ENCODE data around the gene PEX26. TPM values are rescaled to one million over a fixed set of nuclear protein-coding genes. Genes with fewer than 3 reads are reported as not detected.

Gene PEX26
- total and polyA plus RNA-seq, 2 of the 13 experiments (the other 11 are each of a cell fraction or from before 2014, with no cell fraction given) = 10.6 to 25.1 TPM

DNA sequence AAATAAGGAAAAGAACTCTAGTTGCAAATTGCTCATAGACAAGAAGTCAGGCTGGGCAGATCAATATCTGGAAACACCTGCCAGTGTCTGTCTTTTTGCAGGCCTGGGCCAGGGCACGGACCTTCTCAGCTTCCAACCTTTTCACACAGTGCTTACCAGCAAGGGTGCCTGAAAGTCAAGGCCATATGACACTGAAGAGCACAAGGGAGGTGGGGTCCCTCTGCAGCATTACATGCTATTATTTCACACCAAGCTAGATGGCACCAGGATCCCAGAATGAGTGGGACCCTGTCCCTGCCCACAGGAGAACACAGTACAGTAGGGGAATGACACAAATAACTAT lies 5.9 kb upstream of the PEX26 start (continued):
- TF ChIP-seq PAXIP1 (CRISPR knock-in tag; conservative IDR thresholded peaks at IDR 0.05) = no peak
- no peak for TF ChIP-seq FOXP1 (IDR thresholded peaks at IDR 0.05)
- TF ChIP-seq FOXP1 (CRISPR knock-in tag; IDR thresholded peaks at IDR 0.05) = no peak
- 0 out of 2 replicates have a peak, but pooled peaks have one; percentile 18 for TF ChIP-seq ELF3 (CRISPR knock-in tag; IDR thresholded peaks at IDR 0.05)
- 0 out of 2 replicates have a peak, but pooled peaks have one; percentile 16 for TF ChIP-seq ZNF652 (CRISPR knock-in tag; IDR thresholded peaks at IDR 0.05; ENCODE audit: borderline replicate concordance, low read depth)
- TF ChIP-seq POGK (CRISPR knock-in tag; conservative IDR thresholded peaks at IDR 0.05) = no peak
- no peak for TF ChIP-seq ZNF124 (CRISPR knock-in tag; IDR thresholded peaks at IDR 0.05)
- TF ChIP-seq ZNF614 (CRISPR knock-in tag; IDR thresholded peaks at IDR 0.05; ENCODE audit: borderline replicate concordance) = no peak
- TF ChIP-seq ZNF546 (CRISPR knock-in tag; conservative IDR thresholded peaks at IDR 0.05) = no peak
- TF ChIP-seq ZNF441 (CRISPR knock-in tag; IDR thresholded peaks at IDR 0.05; ENCODE audit: borderline replicate concordance) = no peak
- no peak for TF ChIP-seq NR2F2 (IDR thresholded peaks at IDR 0.05; ENCODE audit: borderline replicate concordance, low read depth)
- TF ChIP-seq RARA (CRISPR knock-in tag; IDR thresholded peaks at IDR 0.05) = peak; percentile 42; the same call in 1 of the 2 replicates
- TF ChIP-seq ZBTB38 (CRISPR knock-in tag; IDR thresholded peaks at IDR 0.05) = no peak
- peak; percentile 42 for TF ChIP-seq GATAD2A (CRISPR knock-in tag; IDR thresholded peaks at IDR 0.05)
- no peak for TF ChIP-seq FIP1L1 (IDR thresholded peaks at IDR 0.05; ENCODE audit: borderline replicate concordance, insufficient read depth, low read depth, low read length)
- TF ChIP-seq MTF2 (CRISPR knock-in tag; IDR thresholded peaks at IDR 0.05; ENCODE audit: borderline replicate concordance) = no peak
- TF ChIP-seq CAMTA2 (CRISPR knock-in tag; IDR thresholded peaks at IDR 0.05; ENCODE audit: borderline replicate concordance) = no peak
